ENCODE results near the gene GSG1L.

Gene GSG1L

GRCh38 chr16:28085389-28086171, 22.1 kb upstream of the GSG1L start:
- Histone ChIP-seq H3K36me3 (ENCODE audit: control insufficient read depth in 1 of 2, insufficient read depth in 2 of 2, low read depth in 1 of 2, low read length in 2 of 2) (peaks cover 0 to 8% of the 10 kb centered on the region in 2 experiments), H4K91ac (ENCODE audit: low read length) (no peak overlapping the region), H3K4ac (ENCODE audit: low read depth in 1 of 2, low read length in 2 of 2) (no peak overlapping the region), H3K27me3 (ENCODE audit: control insufficient read depth in 1 of 2, insufficient read depth in 1 of 2, low read length in 2 of 2) (no peaks in the 10 kb centered on the region), H2BK5ac (ENCODE audit: low read depth, low read length, poor library complexity, severe bottlenecking) (no peak overlapping the region), H4K8ac (ENCODE audit: low read length) (no peak overlapping the region), H3K4me3 (ENCODE audit: insufficient read depth in 1 of 2, low read depth in 1 of 2, low read length in 2 of 2) (no peak overlapping the region), H3K9me3 (ENCODE audit: control insufficient read depth, low read length) (no peaks in the 10 kb centered on the region), H2AFZ (ENCODE audit: low read depth, low read length) (no peak overlapping the region), H3K18ac (ENCODE audit: low read depth in 1 of 2, low read length in 2 of 2) (no peak overlapping the region), H3K14ac (ENCODE audit: low read length in 2 of 2) (no peak overlapping the region), H3K23ac (ENCODE audit: low read length in 2 of 2) (no peak overlapping the region), H2AK5ac (ENCODE audit: low read length, severe bottlenecking) (no peak overlapping the region), H2BK12ac (ENCODE audit: low read length in 2 of 2) (no peak overlapping the region), H3K4me1 (ENCODE audit: control insufficient read depth, insufficient read depth, low read depth, low read length) (peaks cover 10% of the 10 kb centered on the region), H3K79me1 (replicated peaks; ENCODE audit: low read length, poor library complexity, severe bottlenecking) (peaks cover under 1% of the 10 kb centered on the region), H2BK120ac (ENCODE audit: low read depth, low read length) (no peak overlapping the region), H3K4me2 (ENCODE audit: low read length, poor library complexity, severe bottlenecking) (no peak overlapping the region), H3K27ac (ENCODE audit: low read length, poor library complexity, severe bottlenecking) (no peak overlapping the region), H3K9ac (ENCODE audit: low read length) (no peak overlapping the region), H2BK15ac (ENCODE audit: low read depth, poor library complexity, severe bottlenecking) (no peak overlapping the region)
- no peak for DNase-seq
- 91% methylated on average over 11 of the region's 12 CpGs for WGBS

GRCh38 chr16:28084209-28084608, 20.7 kb upstream of the GSG1L start:
- Histone ChIP-seq H2AK5ac (ENCODE audit: low read length, severe bottlenecking) (no peak overlapping the region), H2BK15ac (ENCODE audit: low read depth, poor library complexity, severe bottlenecking) (no peak overlapping the region), H3K4ac (ENCODE audit: low read depth in 1 of 2, low read length in 2 of 2) (no peak overlapping the region), H3K79me1 (replicated peaks; ENCODE audit: low read length, poor library complexity, severe bottlenecking) (no peaks in the 10 kb centered on the region), H4K91ac (ENCODE audit: low read length) (no peak overlapping the region), H4K8ac (ENCODE audit: low read length) (no peak overlapping the region), H2BK12ac (ENCODE audit: low read length in 2 of 2) (no peak overlapping the region), H3K4me3 (ENCODE audit: insufficient read depth in 1 of 2, low read depth in 1 of 2, low read length in 2 of 2) (no peak overlapping the region), H2BK120ac (ENCODE audit: low read depth, low read length) (no peak overlapping the region), H3K36me3 (ENCODE audit: control insufficient read depth in 1 of 2, insufficient read depth in 2 of 2, low read depth in 1 of 2, low read length in 2 of 2) (peaks cover 0 to 5% of the 10 kb centered on the region in 2 experiments), H3K18ac (ENCODE audit: low read depth in 1 of 2, low read length in 2 of 2) (no peak overlapping the region), H3K9me3 (ENCODE audit: control insufficient read depth, low read length) (no peaks in the 10 kb centered on the region), H3K27me3 (ENCODE audit: control insufficient read depth in 1 of 2, insufficient read depth in 1 of 2, low read length in 2 of 2) (no peaks in the 10 kb centered on the region), H3K14ac (ENCODE audit: low read length in 2 of 2) (no peak overlapping the region), H3K9ac (ENCODE audit: low read length) (no peak overlapping the region), H3K4me1 (ENCODE audit: control insufficient read depth, insufficient read depth, low read depth, low read length) (peaks cover 4% of the 10 kb centered on the region), H3K27ac (ENCODE audit: low read length, poor library complexity, severe bottlenecking) (no peak overlapping the region), H3K4me2 (ENCODE audit: low read length, poor library complexity, severe bottlenecking) (no peak overlapping the region), H3K23ac (ENCODE audit: low read length in 2 of 2) (no peak overlapping the region), H2AFZ (ENCODE audit: low read depth, low read length) (no peak overlapping the region), H2BK5ac (ENCODE audit: low read depth, low read length, poor library complexity, severe bottlenecking) (no peak overlapping the region)
- DNase-seq = no peak
- 96% methylated on average over 5 of the region's 6 CpGs for WGBS

- Histone ChIP-seq H3K4ac (ENCODE audit: low read depth in 1 of 2, low read length in 2 of 2) (no peak overlapping the region), H3K9me3 (ENCODE audit: control insufficient read depth, low read length) (no peaks in the 10 kb centered on the region), H2BK12ac (ENCODE audit: low read length in 2 of 2) (no peak overlapping the region), H3K27me3 (ENCODE audit: control insufficient read depth in 1 of 2, insufficient read depth in 1 of 2, low read length in 2 of 2) (peaks cover 0 to 2% of the 10 kb centered on the region in 2 experiments), H2BK5ac (ENCODE audit: low read depth, low read length, poor library complexity, severe bottlenecking) (no peak overlapping the region), H3K27ac (ENCODE audit: low read length, poor library complexity, severe bottlenecking) (no peak overlapping the region), H4K91ac (ENCODE audit: low read length) (no peak overlapping the region), H3K36me3 (ENCODE audit: control insufficient read depth in 1 of 2, insufficient read depth in 2 of 2, low read depth in 1 of 2, low read length in 2 of 2) (peaks cover 0 to 3% of the 10 kb centered on the region in 2 experiments), H4K8ac (ENCODE audit: low read length) (no peak overlapping the region), H3K23ac (ENCODE audit: low read length in 2 of 2) (no peak overlapping the region), H2BK15ac (ENCODE audit: low read depth, poor library complexity, severe bottlenecking) (no peak overlapping the region), H3K4me1 (ENCODE audit: control insufficient read depth, insufficient read depth, low read depth, low read length) (peaks cover 1% of the 10 kb centered on the region), H3K4me2 (ENCODE audit: low read length, poor library complexity, severe bottlenecking) (no peak overlapping the region), H2AFZ (ENCODE audit: low read depth, low read length) (no peak overlapping the region), H3K9ac (ENCODE audit: low read length) (no peak overlapping the region), H2BK120ac (ENCODE audit: low read depth, low read length) (no peak overlapping the region), H3K4me3 (ENCODE audit: insufficient read depth in 1 of 2, low read depth in 1 of 2, low read length in 2 of 2) (no peak overlapping the region), H3K18ac (ENCODE audit: low read depth in 1 of 2, low read length in 2 of 2) (no peak overlapping the region), H2AK5ac (ENCODE audit: low read length, severe bottlenecking) (no peak overlapping the region), H3K79me1 (replicated peaks; ENCODE audit: low read length, poor library complexity, severe bottlenecking) (no peaks in the 10 kb centered on the region), H3K14ac (ENCODE audit: low read length in 2 of 2) (no peak overlapping the region)
- WGBS = 91% methylated on average over 13 of the region's 13 CpGs
- no peak for DNase-seq
Observed at GRCh38 chr16:28082624-28083023, 19.1 kb upstream of the GSG1L start.

- H3K4ac ChIP-seq (ENCODE audit: low read depth in 1 of 2, low read length in 2 of 2) = no peak overlapping the region
- H4K91ac ChIP-seq (ENCODE audit: low read length) = no peak overlapping the region
- 93% methylated on average over 8 of the region's 9 CpGs for WGBS
- no peak overlapping the region for H3K23ac ChIP-seq (ENCODE audit: low read length in 2 of 2)
- H2AFZ ChIP-seq (ENCODE audit: low read depth, low read length) = no peak overlapping the region
- no peak overlapping the region for H3K9ac ChIP-seq (ENCODE audit: low read length)
- DNase-seq = no peak
- H3K4me3 ChIP-seq (ENCODE audit: insufficient read depth in 1 of 2, low read depth in 1 of 2, low read length in 2 of 2) = no peak overlapping the region
- no peaks in the 10 kb centered on the region for H3K9me3 ChIP-seq (ENCODE audit: control insufficient read depth, low read length)
- no peak overlapping the region for H4K8ac ChIP-seq (ENCODE audit: low read length)
- no peak overlapping the region for H2AK5ac ChIP-seq (ENCODE audit: low read length, severe bottlenecking)
- H2BK5ac ChIP-seq (ENCODE audit: low read depth, low read length, poor library complexity, severe bottlenecking) = no peak overlapping the region
- peaks cover 7% of the 10 kb centered on the region in 2 experiments for H3K27me3 ChIP-seq (ENCODE audit: control insufficient read depth in 1 of 2, insufficient read depth in 1 of 2, low read length in 2 of 2)
- no peak overlapping the region for H3K27ac ChIP-seq (ENCODE audit: low read length, poor library complexity, severe bottlenecking)
- no peak overlapping the region for H2BK12ac ChIP-seq (ENCODE audit: low read length in 2 of 2)
- H2BK120ac ChIP-seq (ENCODE audit: low read depth, low read length) = no peak overlapping the region
- no peak overlapping the region for H2BK15ac ChIP-seq (ENCODE audit: low read depth, poor library complexity, severe bottlenecking)
- no peak overlapping the region for H3K4me2 ChIP-seq (ENCODE audit: low read length, poor library complexity, severe bottlenecking)
- no peak overlapping the region for H3K14ac ChIP-seq (ENCODE audit: low read length in 2 of 2)
- no peaks in the 10 kb centered on the region for H3K36me3 ChIP-seq (ENCODE audit: control insufficient read depth in 1 of 2, insufficient read depth in 2 of 2, low read depth in 1 of 2, low read length in 2 of 2)
- H3K79me1 ChIP-seq (replicated peaks; ENCODE audit: low read length, poor library complexity, severe bottlenecking) = no peaks in the 10 kb centered on the region
- peaks cover 1% of the 10 kb centered on the region for H3K4me1 ChIP-seq (ENCODE audit: control insufficient read depth, insufficient read depth, low read depth, low read length)
- no peak overlapping the region for H3K18ac ChIP-seq (ENCODE audit: low read depth in 1 of 2, low read length in 2 of 2)
Observed at GRCh38 chr16:28081391-28081968, 18.0 kb upstream of the GSG1L start.
